K562 (cell line): Measurements from ENCODE around the gene CDCP1. TPM values are rescaled to one million over a fixed set of nuclear protein-coding genes. Genes with fewer than 3 reads are reported as not detected.

Experiments used
- BRD9 ChIP-seq: fragments of 450-650 bp; IDR thresholded peaks from 2 replicates; pipeline ENCODE4 v1.6.1; 2018; ENCODE audit warnings: low read depth; ENCODE audit not compliant: partially characterized antibody
- ELF1 ChIP-seq: fragments of 200-800 bp; sonication (Bioruptor generic); IDR thresholded peaks from 2 replicates; pipeline ENCODE4 v1.6.1; 2016; ENCODE audit warnings: missing genetic modification characterization, missing compliant biosample characterization
- ESRRA ChIP-seq: fragments of 450-650 bp; IDR thresholded peaks from 2 replicates; pipeline ENCODE4 v1.6.1; 2014; ENCODE audit warnings: low read depth, mild to moderate bottlenecking, moderate library complexity, borderline replicate concordance
- FOXJ2 ChIP-seq: fragments of 200-800 bp; sonication (Bioruptor generic); IDR thresholded peaks from 2 replicates; pipeline ENCODE4 v1.6.1; 2016; ENCODE audit warnings: missing genetic modification characterization, missing compliant biosample characterization
- GABPB1 ChIP-seq: sonication (generic); formaldehyde crosslinking; IDR thresholded peaks from 2 replicates; pipeline ENCODE4 v1.8.0; 2022; ENCODE audit warnings: mild to moderate bottlenecking, missing genetic modification reagents
- HNRNPUL1 ChIP-seq: fragments of 200-400 bp; formaldehyde crosslinking; IDR thresholded peaks from 2 replicates; pipeline ENCODE4 v1.6.1; 2017; ENCODE audit warnings: low read length
- HSF4 ChIP-seq: fragments of 250-450 bp; sonication (Bioruptor Pico); IDR thresholded peaks from 2 replicates; pipeline ENCODE4 v2.1.2; 2022; ENCODE audit warnings: mild to moderate bottlenecking, moderate library complexity, borderline replicate concordance
- KHSRP ChIP-seq: fragments of 450-650 bp; IDR thresholded peaks from 2 replicates; pipeline ENCODE4 v1.6.1; 2017
- KLF16 ChIP-seq: IDR thresholded peaks from 2 replicates; pipeline ENCODE4 v1.6.1; 2016; ENCODE audit warnings: antibody characterized with exemption
- NEUROD1 ChIP-seq: fragments of 150-350 bp; IDR thresholded peaks from 2 replicates; pipeline ENCODE4 v1.6.1; 2014; ENCODE audit warnings: borderline replicate concordance, low read length, low read depth; ENCODE audit not compliant: partially characterized antibody
- PRMT5 ChIP-seq: sonication (generic); formaldehyde crosslinking; IDR thresholded peaks from 2 replicates; pipeline ENCODE4 v1.5.0; 2020; ENCODE audit warnings: missing genetic modification reagents
- RCOR1 ChIP-seq, 2 experiments: IDR thresholded peaks; 2 replicates each; pipeline ENCODE4 v1.6.1; 2012; ENCODE audit warnings: low read depth in 2 of 2, low read length in 2 of 2, borderline replicate concordance in 1 of 2, improper control_type of control experiment in 1 of 2
- SIX5 ChIP-seq, 2 experiments: IDR thresholded peaks; 2 replicates each; pipeline ENCODE4 v1.6.1; 2011; ENCODE audit warnings: low read length in 2 of 2, borderline replicate concordance in 1 of 2, low read depth in 1 of 2, mild to moderate bottlenecking in 1 of 2, moderate library complexity in 1 of 2; ENCODE audit not compliant: insufficient read depth in 1 of 2
- ZBTB7A ChIP-seq: IDR thresholded peaks from 2 replicates; pipeline ENCODE4 v1.6.1; 2011; ENCODE audit warnings: low read depth, mild to moderate bottlenecking, low read length, moderate library complexity, borderline replicate concordance; ENCODE audit not compliant: control insufficient read depth
- ZNF146 ChIP-seq: IDR thresholded peaks from one replicate; pipeline ENCODE4 v1.6.1; 2018; ENCODE audit warnings: missing compliant biosample characterization; ENCODE audit not compliant: unreplicated experiment
- polyA plus RNA-seq, 8 experiments: library from polyadenylated mRNA; depleted of rRNA in 4 of 8; stranded (reverse) in 5 of 8; unstranded in 3 of 8; fragments of >200 nt; fragmentation: Nextera tagmentation in 2 of 8; fragmentation: Illumina TruSeq in 1 of 8; extraction: Ambion mirVana in 2 of 8; extraction: Trizol in 1 of 8; gene quantifications; 2 replicates each; pipeline versions ENCODE4 v1.2.1 to v1.2.3, GENCODE V29; 2011 to 2014; ENCODE audit warnings: inconsistent platforms in 1 of 8, missing spikeins in 1 of 8
- total RNA-seq, 7 experiments: library from RNA; depleted of rRNA in 6 of 7; stranded (reverse); fragments of >200 nt in 6 of 7; fragmentation: Illumina TruSeq in 2 of 7; extraction: Trizol in 2 of 7; gene quantifications; 2 replicates each; pipeline versions ENCODE4 v1.2.1 to v1.2.3, GENCODE V29; 2011 to 2021; ENCODE audit warnings: low replicate concordance in 1 of 7
- TF ChIP-seq, protein P1 (sequence below): fragments of 250-450 bp; sonication (Bioruptor Pico); IDR thresholded peaks from 2 replicates; pipeline ENCODE4 v1.4.0; 2020; ENCODE audit warnings: mild to moderate bottlenecking, moderate library complexity
- TF ChIP-seq, protein P2 (sequence below): sonication (generic); formaldehyde crosslinking; IDR thresholded peaks from 2 replicates; pipeline ENCODE4 v1.8.1; 2023; ENCODE audit warnings: mild to moderate bottlenecking, missing genetic modification reagents
- TF ChIP-seq, protein P3 (sequence below): fragments of 450-650 bp; IDR thresholded peaks from 2 replicates; pipeline ENCODE4 v1.6.1; 2014; ENCODE audit warnings: low read depth, mild to moderate bottlenecking, moderate library complexity, borderline replicate concordance

The CDCP1 gene
- total and polyA plus RNA-seq, 9 of the 15 experiments (the other 6 are each of a cell fraction or from before 2014, with no cell fraction given): 3.9 to 16.4 (median 5.2) TPM

DNA sequence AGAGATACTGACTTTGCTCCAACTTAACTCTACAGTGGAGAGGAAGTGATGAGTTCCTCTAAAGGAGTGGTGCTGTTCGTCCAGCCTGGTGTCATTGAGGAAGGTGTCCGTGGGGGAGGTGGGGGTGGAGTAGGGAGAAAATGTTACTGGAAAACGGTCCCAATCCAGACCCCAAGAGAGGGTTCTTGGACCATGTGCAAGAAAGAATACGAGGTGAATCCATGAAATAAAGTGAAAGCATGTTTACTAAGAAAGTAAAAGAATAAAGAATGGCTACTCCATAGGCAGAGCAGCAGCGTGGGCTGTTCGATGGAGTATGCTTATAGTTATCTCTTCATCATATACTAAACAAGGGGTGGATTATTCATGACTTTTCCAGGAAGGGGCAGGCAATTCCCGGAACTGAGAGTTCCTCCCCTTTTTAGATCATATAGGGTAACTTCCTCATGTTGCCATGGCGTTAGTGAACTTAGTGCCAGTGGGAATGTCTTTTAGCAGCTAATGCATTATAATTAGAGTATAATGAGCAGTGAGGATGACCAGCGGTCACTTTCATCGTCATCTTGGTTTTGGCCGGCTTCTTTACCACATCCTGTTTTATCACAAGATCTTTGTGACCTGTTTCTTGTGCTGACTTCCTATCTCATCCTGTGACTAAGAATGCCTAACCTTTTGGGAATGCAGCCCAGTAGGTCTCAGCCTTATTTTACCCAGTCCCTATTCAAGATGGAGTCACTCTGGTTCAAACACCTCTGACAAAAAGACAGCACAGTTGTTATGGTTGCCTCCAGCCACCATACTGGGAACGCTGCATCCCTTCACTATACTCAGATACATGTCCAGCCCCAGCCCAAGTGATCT is 81.4 kb downstream of the CDCP1 start (continued):
- TF ChIP-seq, protein P1, sequence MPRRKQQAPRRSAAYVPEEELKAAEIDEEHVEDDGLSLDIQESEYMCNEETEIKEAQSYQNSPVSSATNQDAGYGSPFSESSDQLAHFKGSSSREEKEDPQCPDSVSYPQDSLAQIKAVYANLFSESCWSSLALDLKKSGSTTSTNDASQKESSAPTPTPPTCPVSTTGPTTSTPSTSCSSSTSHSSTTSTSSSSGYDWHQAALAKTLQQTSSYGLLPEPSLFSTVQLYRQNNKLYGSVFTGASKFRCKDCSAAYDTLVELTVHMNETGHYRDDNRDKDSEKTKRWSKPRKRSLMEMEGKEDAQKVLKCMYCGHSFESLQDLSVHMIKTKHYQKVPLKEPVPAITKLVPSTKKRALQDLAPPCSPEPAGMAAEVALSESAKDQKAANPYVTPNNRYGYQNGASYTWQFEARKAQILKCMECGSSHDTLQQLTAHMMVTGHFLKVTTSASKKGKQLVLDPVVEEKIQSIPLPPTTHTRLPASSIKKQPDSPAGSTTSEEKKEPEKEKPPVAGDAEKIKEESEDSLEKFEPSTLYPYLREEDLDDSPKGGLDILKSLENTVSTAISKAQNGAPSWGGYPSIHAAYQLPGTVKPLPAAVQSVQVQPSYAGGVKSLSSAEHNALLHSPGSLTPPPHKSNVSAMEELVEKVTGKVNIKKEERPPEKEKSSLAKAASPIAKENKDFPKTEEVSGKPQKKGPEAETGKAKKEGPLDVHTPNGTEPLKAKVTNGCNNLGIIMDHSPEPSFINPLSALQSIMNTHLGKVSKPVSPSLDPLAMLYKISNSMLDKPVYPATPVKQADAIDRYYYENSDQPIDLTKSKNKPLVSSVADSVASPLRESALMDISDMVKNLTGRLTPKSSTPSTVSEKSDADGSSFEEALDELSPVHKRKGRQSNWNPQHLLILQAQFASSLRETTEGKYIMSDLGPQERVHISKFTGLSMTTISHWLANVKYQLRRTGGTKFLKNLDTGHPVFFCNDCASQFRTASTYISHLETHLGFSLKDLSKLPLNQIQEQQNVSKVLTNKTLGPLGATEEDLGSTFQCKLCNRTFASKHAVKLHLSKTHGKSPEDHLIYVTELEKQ (CRISPR knock-in tag): peak; percentile 100
- TF ChIP-seq GABPB1 (CRISPR knock-in tag) (peak; percentile 86), NEUROD1 (peak; percentile 22), FOXJ2 (tag) (peak; percentile 95), SIX5 (IDR thresholded peaks at IDR 0.05; ENCODE audit: borderline replicate concordance in 1 of 2, insufficient read depth in 1 of 2, low read depth in 1 of 2, low read length in 2 of 2) (peak in 1 of 2 experiments; percentile 38; a peak in 1 of 4 replicates), KHSRP (no peak; the same call in 1 of the 2 replicates), ZBTB7A (no peak), ELF1 (tag) (peak; percentile 92), KLF16 (peak; percentile 58; the same call in 1 of the 2 replicates), ESRRA (peak; percentile 94; the same call in 1 of the 2 replicates), BRD9 (peak; percentile 99), HNRNPUL1 (no peak), ZNF146 (no peak), RCOR1 (IDR thresholded peaks at IDR 0.05; ENCODE audit: borderline replicate concordance in 1 of 2, low read depth in 2 of 2, low read length in 2 of 2) (peak; percentile 7 to 65; a peak in 2 of 4 replicates), HSF4 (CRISPR knock-in tag) (peak; percentile 100), PRMT5 (CRISPR knock-in tag) (no peak)
- TF ChIP-seq, protein P2, sequence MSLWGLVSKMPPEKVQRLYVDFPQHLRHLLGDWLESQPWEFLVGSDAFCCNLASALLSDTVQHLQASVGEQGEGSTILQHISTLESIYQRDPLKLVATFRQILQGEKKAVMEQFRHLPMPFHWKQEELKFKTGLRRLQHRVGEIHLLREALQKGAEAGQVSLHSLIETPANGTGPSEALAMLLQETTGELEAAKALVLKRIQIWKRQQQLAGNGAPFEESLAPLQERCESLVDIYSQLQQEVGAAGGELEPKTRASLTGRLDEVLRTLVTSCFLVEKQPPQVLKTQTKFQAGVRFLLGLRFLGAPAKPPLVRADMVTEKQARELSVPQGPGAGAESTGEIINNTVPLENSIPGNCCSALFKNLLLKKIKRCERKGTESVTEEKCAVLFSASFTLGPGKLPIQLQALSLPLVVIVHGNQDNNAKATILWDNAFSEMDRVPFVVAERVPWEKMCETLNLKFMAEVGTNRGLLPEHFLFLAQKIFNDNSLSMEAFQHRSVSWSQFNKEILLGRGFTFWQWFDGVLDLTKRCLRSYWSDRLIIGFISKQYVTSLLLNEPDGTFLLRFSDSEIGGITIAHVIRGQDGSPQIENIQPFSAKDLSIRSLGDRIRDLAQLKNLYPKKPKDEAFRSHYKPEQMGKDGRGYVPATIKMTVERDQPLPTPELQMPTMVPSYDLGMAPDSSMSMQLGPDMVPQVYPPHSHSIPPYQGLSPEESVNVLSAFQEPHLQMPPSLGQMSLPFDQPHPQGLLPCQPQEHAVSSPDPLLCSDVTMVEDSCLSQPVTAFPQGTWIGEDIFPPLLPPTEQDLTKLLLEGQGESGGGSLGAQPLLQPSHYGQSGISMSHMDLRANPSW (CRISPR knock-in tag): no peak
- TF ChIP-seq, protein P3, sequence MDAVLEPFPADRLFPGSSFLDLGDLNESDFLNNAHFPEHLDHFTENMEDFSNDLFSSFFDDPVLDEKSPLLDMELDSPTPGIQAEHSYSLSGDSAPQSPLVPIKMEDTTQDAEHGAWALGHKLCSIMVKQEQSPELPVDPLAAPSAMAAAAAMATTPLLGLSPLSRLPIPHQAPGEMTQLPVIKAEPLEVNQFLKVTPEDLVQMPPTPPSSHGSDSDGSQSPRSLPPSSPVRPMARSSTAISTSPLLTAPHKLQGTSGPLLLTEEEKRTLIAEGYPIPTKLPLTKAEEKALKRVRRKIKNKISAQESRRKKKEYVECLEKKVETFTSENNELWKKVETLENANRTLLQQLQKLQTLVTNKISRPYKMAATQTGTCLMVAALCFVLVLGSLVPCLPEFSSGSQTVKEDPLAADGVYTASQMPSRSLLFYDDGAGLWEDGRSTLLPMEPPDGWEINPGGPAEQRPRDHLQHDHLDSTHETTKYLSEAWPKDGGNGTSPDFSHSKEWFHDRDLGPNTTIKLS: 0 out of 2 replicates have a peak, but pooled peaks have one; percentile 69
